ENCODE measurements around the gene HMOX2.

The HMOX2 gene

GRCh38 chr16:4471869-4472268, 4.3 kb upstream of the HMOX2 start:
- ChIA-PET POLR2A (no interaction called here), CTCF (interaction anchor here (0.9 to 2.3 kb wide), 7 partner anchors 9 to 152 kb away, joined by 3 to 8 read pairs (median 3); partner anchors contain the start of gene MGRN1)

GRCh38 chr16:4472880-4473279, 3.3 kb upstream of the HMOX2 start:
- DNase-seq (ENCODE audit: extremely low spot score) = no peak
- TF ChIP-seq, protein P1, sequence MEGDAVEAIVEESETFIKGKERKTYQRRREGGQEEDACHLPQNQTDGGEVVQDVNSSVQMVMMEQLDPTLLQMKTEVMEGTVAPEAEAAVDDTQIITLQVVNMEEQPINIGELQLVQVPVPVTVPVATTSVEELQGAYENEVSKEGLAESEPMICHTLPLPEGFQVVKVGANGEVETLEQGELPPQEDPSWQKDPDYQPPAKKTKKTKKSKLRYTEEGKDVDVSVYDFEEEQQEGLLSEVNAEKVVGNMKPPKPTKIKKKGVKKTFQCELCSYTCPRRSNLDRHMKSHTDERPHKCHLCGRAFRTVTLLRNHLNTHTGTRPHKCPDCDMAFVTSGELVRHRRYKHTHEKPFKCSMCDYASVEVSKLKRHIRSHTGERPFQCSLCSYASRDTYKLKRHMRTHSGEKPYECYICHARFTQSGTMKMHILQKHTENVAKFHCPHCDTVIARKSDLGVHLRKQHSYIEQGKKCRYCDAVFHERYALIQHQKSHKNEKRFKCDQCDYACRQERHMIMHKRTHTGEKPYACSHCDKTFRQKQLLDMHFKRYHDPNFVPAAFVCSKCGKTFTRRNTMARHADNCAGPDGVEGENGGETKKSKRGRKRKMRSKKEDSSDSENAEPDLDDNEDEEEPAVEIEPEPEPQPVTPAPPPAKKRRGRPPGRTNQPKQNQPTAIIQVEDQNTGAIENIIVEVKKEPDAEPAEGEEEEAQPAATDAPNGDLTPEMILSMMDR (IDR thresholded peaks at IDR 0.05; ENCODE audit: control extremely low read depth, extremely low read depth, low read depth, missing control alignments) = no peak
- POLR2A ChIA-PET = no interaction called here
- CTCF ChIA-PET = interaction anchor here (0.9 to 2.3 kb wide), 4 partner anchors 10 to 34 kb away, joined by 3 to 8 read pairs (median 5); no protein-coding TSS in a partner anchor

More at GRCh38 chr16:4471869-4472268, 4.3 kb upstream of the HMOX2 start:
- TF ChIP-seq, protein P1 (IDR thresholded peaks at IDR 0.05; ENCODE audit: control extremely low read depth, extremely low read depth, low read depth, missing control alignments) = no peak
- no peak for DNase-seq (ENCODE audit: extremely low spot score)

GRCh38 chr16:4474192-4474961, 1.8 kb upstream of the HMOX2 start, which contains the start of gene NMRAL1:
Gene NMRAL1, minus strand, starts transcription at chr16:4474625. Its CDS starts 493 bp downstream, at chr16:4474132.
- peak; percentile 93 for DNase-seq (ENCODE audit: extremely low spot score)
- CTCF ChIA-PET = interaction anchor here (1.5 to 2.9 kb wide), 3 partner anchors 11 to 142 kb away, joined by 3 to 7 read pairs (median 4); no protein-coding TSS in a partner anchor

DNA sequence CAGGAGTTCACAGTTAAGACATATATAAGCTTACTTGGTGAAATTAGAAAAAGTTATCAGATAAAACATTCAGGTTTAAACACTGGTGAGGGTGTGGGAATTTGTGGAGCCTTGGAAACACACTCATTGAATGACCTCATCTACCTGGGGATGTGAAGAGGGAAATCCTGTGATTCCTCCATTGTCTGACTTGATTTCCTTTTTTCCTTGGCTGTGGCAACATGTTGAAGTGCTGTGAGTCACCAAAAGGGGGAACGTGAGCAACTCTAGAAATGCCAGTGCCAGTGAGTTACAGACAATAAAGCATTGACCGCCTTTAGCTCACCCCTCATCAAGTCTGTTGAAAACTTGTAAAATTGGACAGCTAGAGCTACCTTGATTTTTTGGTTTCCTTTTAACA, 1.8 kb downstream of the HMOX2 start:
- no peak for DNase-seq (ENCODE audit: extremely low spot score)
- CTCF ChIA-PET = interaction anchor here (1.2 to 2.5 kb wide), 7 partner anchors 9 to 224 kb away, joined by 3 to 6 read pairs (median 5); no protein-coding TSS in a partner anchor
- TF ChIP-seq, protein P1 (IDR thresholded peaks at IDR 0.05; ENCODE audit: control extremely low read depth, extremely low read depth, low read depth, missing control alignments) = no peak

More at GRCh38 chr16:4474192-4474961, 1.8 kb upstream of the HMOX2 start, which contains the start of gene NMRAL1:
- TF ChIP-seq, protein P1 (IDR thresholded peaks at IDR 0.05; ENCODE audit: control extremely low read depth, extremely low read depth, low read depth, missing control alignments) = no peak
- POLR2A ChIA-PET = interaction anchor here (1.2 kb wide), 1 partner anchor 13 kb away, joined by 4 read pairs; no protein-coding TSS in a partner anchor

DNA sequence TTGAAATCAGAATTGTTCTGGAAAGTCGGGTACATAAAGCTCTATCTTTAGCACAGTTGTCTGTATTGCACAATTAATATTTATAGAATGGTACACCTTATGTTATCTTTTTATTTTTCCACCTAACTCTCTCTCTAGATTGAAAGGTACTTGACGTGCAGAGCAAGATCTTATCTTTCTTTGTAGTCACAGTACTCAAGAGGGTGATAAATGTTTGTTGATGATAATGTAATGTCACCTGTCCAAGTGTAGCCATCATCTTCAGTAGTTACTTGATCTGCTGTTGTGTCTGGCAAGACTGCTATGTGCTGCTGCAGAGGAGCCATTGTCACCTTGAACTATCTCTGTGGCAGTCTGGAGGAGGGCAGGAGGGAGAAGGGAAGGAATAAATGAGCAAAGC, 5.3 kb downstream of the HMOX2 start:
- CTCF ChIA-PET = interaction anchor here (1.4 kb wide), 1 partner anchor 15 kb away, joined by 3 read pairs; no protein-coding TSS in a partner anchor
- TF ChIP-seq, protein P1 (IDR thresholded peaks at IDR 0.05; ENCODE audit: control extremely low read depth, extremely low read depth, low read depth, missing control alignments) = no peak
- POLR2A ChIA-PET = no interaction called here
- DNase-seq (ENCODE audit: extremely low spot score) = no peak

More for the DNA sequence above, 1.8 kb downstream of the HMOX2 start:
- POLR2A ChIA-PET = no interaction called here

DNA sequence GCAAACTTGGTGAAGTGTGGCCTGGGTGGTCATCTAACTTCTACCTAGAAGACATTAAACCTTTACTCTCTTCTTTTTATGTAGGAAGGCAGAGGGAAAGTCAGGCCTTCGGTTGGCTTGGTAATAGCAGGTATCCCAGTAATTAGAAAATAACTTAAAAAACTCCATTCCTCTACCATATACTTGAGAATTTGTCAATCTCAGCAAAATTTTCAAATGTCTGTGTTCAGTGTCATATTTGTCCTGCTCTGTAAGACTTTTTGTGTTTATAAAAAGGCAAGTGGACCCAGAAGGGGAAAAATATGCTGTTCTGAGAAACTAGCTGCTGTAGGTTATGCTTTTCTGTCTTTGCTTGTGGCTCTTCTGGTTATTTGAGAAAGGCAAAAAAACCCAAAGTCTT, 5.8 kb downstream of the HMOX2 start:
- ChIA-PET POLR2A (no interaction called here), CTCF (interaction anchor here (1.4 kb wide), 1 partner anchor 15 kb away, joined by 3 read pairs; no protein-coding TSS in a partner anchor)
- TF ChIP-seq, protein P1 (IDR thresholded peaks at IDR 0.05; ENCODE audit: control extremely low read depth, extremely low read depth, low read depth, missing control alignments) = no peak

More for the DNA sequence above, 5.8 kb downstream of the HMOX2 start:
- no peak for DNase-seq (ENCODE audit: extremely low spot score)

All from GM10248 (cell line).